ENCODE results near the gene RBM47. TPM values are rescaled to one million over a fixed set of nuclear protein-coding genes. Genes with fewer than 3 reads are reported as not detected.

Gene RBM47
- total RNA-seq, 1 experiment from 2014 or later = 78.0 TPM

GRCh38 chr4:40473578-40474388 lies 155.9 kb downstream of the RBM47 start:
- intact Hi-C loops (cut with micrococcal nuclease; ENCODE audit: unreplicated experiment) = no loop called here

GRCh38 chr4:40471923-40472322 lies 157.7 kb downstream of the RBM47 start:
- 0 out of 2 replicates have a peak, but pooled peaks cover 7% of the 10 kb centered on the region for H3K36me3 ChIP-seq (ENCODE audit: low read depth)
- H4K20me1 ChIP-seq (ENCODE audit: insufficient read depth) = peaks cover 24% of the 10 kb centered on the region
- no peak overlapping the region for H3K4me2 ChIP-seq
- no peak overlapping the region for H3K4me3 ChIP-seq
- ChIA-PET CTCF (no interaction called here), POLR2A (ENCODE audit: unreplicated experiment) (no interaction called here)
- H3K79me2 ChIP-seq (ENCODE audit: low read depth) = peaks cover 92% of the 10 kb centered on the region
- DNase-seq = no peak
- TF ChIP-seq EZH2 (IDR thresholded peaks at IDR 0.05; ENCODE audit: low read depth) = no peak
- no peak for TF ChIP-seq CTCF (conservative IDR thresholded peaks at IDR 0.05)
- H3K27me3 ChIP-seq (ENCODE audit: insufficient read depth, low read depth) = no peaks in the 10 kb centered on the region
- BruUV-seq (replicated peaks) = no TSS peak
- intact Hi-C loops (cut with micrococcal nuclease; ENCODE audit: unreplicated experiment) = no loop called here
- no peak overlapping the region for H2AFZ ChIP-seq
- H3K4me1 ChIP-seq (replicated peaks; ENCODE audit: insufficient read depth) = peaks cover 32% of the 10 kb centered on the region
- no peaks in the 10 kb centered on the region for H3K9me3 ChIP-seq (ENCODE audit: insufficient read depth, low read depth)
- no peaks in the 10 kb centered on the region for H3K9me2 ChIP-seq (ENCODE audit: insufficient read depth)
- H3K27ac ChIP-seq = no peak overlapping the region
- peaks cover 23% of the 10 kb centered on the region for H3F3A ChIP-seq (ENCODE audit: insufficient read depth, low read depth)

More at GRCh38 chr4:40473578-40474388, 155.9 kb downstream of the RBM47 start:
- peaks cover 40% of the 10 kb centered on the region for H3K4me1 ChIP-seq (replicated peaks; ENCODE audit: insufficient read depth)
- TF ChIP-seq CTCF (conservative IDR thresholded peaks at IDR 0.05) (no peak), EZH2 (IDR thresholded peaks at IDR 0.05; ENCODE audit: low read depth) (no peak)
- ChIA-PET CTCF (no interaction called here), POLR2A (ENCODE audit: unreplicated experiment) (no interaction called here)
- DNase-seq = no peak
- no peak overlapping the region for H3K4me2 ChIP-seq
- no peaks in the 10 kb centered on the region for H3K27me3 ChIP-seq (ENCODE audit: insufficient read depth, low read depth)
- peaks cover 29% of the 10 kb centered on the region; the same call in 1 of the 2 replicates for H3F3A ChIP-seq (ENCODE audit: insufficient read depth, low read depth)
- no peak overlapping the region for H3K4me3 ChIP-seq
- no peak overlapping the region for H2AFZ ChIP-seq
- peaks cover 21% of the 10 kb centered on the region; the same call in 1 of the 2 replicates for H4K20me1 ChIP-seq (ENCODE audit: insufficient read depth)
- BruUV-seq (replicated peaks) = no TSS peak
- H3K27ac ChIP-seq = no peak overlapping the region
- no peaks in the 10 kb centered on the region for H3K9me2 ChIP-seq (ENCODE audit: insufficient read depth)
- H3K36me3 ChIP-seq (ENCODE audit: low read depth) = 0 out of 2 replicates have a peak, but pooled peaks cover 8% of the 10 kb centered on the region
- peaks cover 96% of the 10 kb centered on the region for H3K79me2 ChIP-seq (ENCODE audit: low read depth)
- H3K9me3 ChIP-seq (ENCODE audit: insufficient read depth, low read depth) = no peaks in the 10 kb centered on the region

- no peaks in the 10 kb centered on the region for H3K9me2 ChIP-seq (ENCODE audit: insufficient read depth)
- DNase-seq = no peak
- H3K79me2 ChIP-seq (ENCODE audit: low read depth) = peaks cover 64% of the 10 kb centered on the region
- H3F3A ChIP-seq (ENCODE audit: insufficient read depth, low read depth) = peaks cover 15% of the 10 kb centered on the region; the same call in 1 of the 2 replicates
- no peak overlapping the region for H3K4me3 ChIP-seq
- H3K4me1 ChIP-seq (replicated peaks; ENCODE audit: insufficient read depth) = no peaks in the 10 kb centered on the region
- no peak overlapping the region for H3K4me2 ChIP-seq
- POLR2A ChIA-PET (ENCODE audit: unreplicated experiment) = interaction anchor here (0.6 kb wide), 1 partner anchor 10 kb away, joined by 3 read pairs; no protein-coding TSS in a partner anchor
- no TSS peak for BruUV-seq (replicated peaks)
- peaks cover 16% of the 10 kb centered on the region; the same call in 1 of the 2 replicates for H3K36me3 ChIP-seq (ENCODE audit: low read depth)
- TF ChIP-seq CTCF (conservative IDR thresholded peaks at IDR 0.05) (no peak), EZH2 (IDR thresholded peaks at IDR 0.05; ENCODE audit: low read depth) (no peak)
- peaks cover 7% of the 10 kb centered on the region for H4K20me1 ChIP-seq (ENCODE audit: insufficient read depth)
- H3K27ac ChIP-seq = no peak overlapping the region
- H2AFZ ChIP-seq = no peak overlapping the region
- H3K27me3 ChIP-seq (ENCODE audit: insufficient read depth, low read depth) = no peaks in the 10 kb centered on the region
- intact Hi-C loops (cut with micrococcal nuclease; ENCODE audit: unreplicated experiment) = no loop called here
- no peaks in the 10 kb centered on the region for H3K9me3 ChIP-seq (ENCODE audit: insufficient read depth, low read depth)
- CTCF ChIA-PET = interaction anchor here (0.7 kb wide), 1 partner anchor 13 kb away, joined by 3 read pairs; no protein-coding TSS in a partner anchor
Measured at GRCh38 chr4:40466789-40467188, 162.9 kb downstream of the RBM47 start.
